Measurements from ENCODE around the gene LRRN2. TPM values are rescaled to one million over a fixed set of nuclear protein-coding genes. Genes with fewer than 3 reads are reported as not detected.

LRRN2 gene
- total RNA-seq, 2 donors from 2014 or later = 6.6 to 8.2 TPM

- Histone ChIP-seq H3K4me1 (no peaks in the 10 kb centered on the region), H3K4me3 (no peak overlapping the region), H3K27ac (no peak overlapping the region), H3K36me3 (no peaks in the 10 kb centered on the region), H3K9me3 (no peaks in the 10 kb centered on the region), H3K27me3 (no peaks in the 10 kb centered on the region)
- no peak for DNase-seq (ENCODE audit: low spot score)
- TF ChIP-seq, protein P1, sequence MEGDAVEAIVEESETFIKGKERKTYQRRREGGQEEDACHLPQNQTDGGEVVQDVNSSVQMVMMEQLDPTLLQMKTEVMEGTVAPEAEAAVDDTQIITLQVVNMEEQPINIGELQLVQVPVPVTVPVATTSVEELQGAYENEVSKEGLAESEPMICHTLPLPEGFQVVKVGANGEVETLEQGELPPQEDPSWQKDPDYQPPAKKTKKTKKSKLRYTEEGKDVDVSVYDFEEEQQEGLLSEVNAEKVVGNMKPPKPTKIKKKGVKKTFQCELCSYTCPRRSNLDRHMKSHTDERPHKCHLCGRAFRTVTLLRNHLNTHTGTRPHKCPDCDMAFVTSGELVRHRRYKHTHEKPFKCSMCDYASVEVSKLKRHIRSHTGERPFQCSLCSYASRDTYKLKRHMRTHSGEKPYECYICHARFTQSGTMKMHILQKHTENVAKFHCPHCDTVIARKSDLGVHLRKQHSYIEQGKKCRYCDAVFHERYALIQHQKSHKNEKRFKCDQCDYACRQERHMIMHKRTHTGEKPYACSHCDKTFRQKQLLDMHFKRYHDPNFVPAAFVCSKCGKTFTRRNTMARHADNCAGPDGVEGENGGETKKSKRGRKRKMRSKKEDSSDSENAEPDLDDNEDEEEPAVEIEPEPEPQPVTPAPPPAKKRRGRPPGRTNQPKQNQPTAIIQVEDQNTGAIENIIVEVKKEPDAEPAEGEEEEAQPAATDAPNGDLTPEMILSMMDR (IDR thresholded peaks at IDR 0.05) = no peak
Observed at GRCh38 chr1:204623894-204624361, 61.6 kb downstream of the LRRN2 start.

GRCh38 chr1:204623365-204623893 lies 62.1 kb downstream of the LRRN2 start:
- no peaks in the 10 kb centered on the region for H3K27me3 ChIP-seq
- no peak overlapping the region for H3K4me3 ChIP-seq
- TF ChIP-seq, protein P1 (IDR thresholded peaks at IDR 0.05) = no peak
- no peaks in the 10 kb centered on the region for H3K4me1 ChIP-seq
- DNase-seq (ENCODE audit: low spot score) = no peak
- no peak overlapping the region for H3K27ac ChIP-seq
- no peaks in the 10 kb centered on the region for H3K9me3 ChIP-seq
- H3K36me3 ChIP-seq = no peaks in the 10 kb centered on the region

DNA sequence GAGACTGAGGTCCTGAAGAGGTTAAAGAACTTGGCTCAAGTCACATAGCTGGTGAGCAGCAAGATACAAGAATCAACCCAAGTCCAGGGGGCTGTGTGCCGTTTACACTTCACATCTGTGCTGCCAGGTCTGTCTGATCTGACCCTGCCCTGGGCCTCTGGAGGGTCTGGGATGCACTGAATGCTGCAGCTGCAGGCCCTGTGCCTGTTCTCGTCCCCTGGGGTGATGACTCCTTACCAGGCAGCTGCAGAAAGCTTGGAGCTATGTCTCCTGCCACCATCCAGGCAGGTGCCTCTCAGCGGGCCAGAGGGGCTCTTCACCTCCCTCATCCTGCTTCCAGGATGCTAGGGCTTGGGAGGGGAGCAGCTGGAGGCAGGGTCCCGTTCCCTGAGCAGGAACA lies 63.5 kb downstream of the LRRN2 start:
- Histone ChIP-seq H3K27ac (no peak overlapping the region), H3K4me1 (no peaks in the 10 kb centered on the region), H3K4me3 (no peak overlapping the region), H3K36me3 (no peaks in the 10 kb centered on the region), H3K27me3 (no peaks in the 10 kb centered on the region), H3K9me3 (no peaks in the 10 kb centered on the region)
- TF ChIP-seq, protein P1 (IDR thresholded peaks at IDR 0.05) = no peak
- DNase-seq (ENCODE audit: low spot score) = no peak

GRCh38 chr1:204621396-204621795 lies 64.1 kb downstream of the LRRN2 start:
- Histone ChIP-seq H3K27ac (no peak overlapping the region), H3K4me3 (no peak overlapping the region), H3K36me3 (no peaks in the 10 kb centered on the region), H3K4me1 (no peaks in the 10 kb centered on the region), H3K9me3 (no peaks in the 10 kb centered on the region), H3K27me3 (no peaks in the 10 kb centered on the region)
- no peak for DNase-seq (ENCODE audit: low spot score)
- TF ChIP-seq, protein P1 (IDR thresholded peaks at IDR 0.05) = no peak

- no peak overlapping the region for H3K27ac ChIP-seq
- no peak for DNase-seq (ENCODE audit: low spot score)
- H3K36me3 ChIP-seq = no peaks in the 10 kb centered on the region
- no peaks in the 10 kb centered on the region for H3K9me3 ChIP-seq
- no peak overlapping the region for H3K4me3 ChIP-seq
- no peaks in the 10 kb centered on the region for H3K27me3 ChIP-seq
- H3K4me1 ChIP-seq = no peaks in the 10 kb centered on the region
- TF ChIP-seq, protein P1 (IDR thresholded peaks at IDR 0.05) = no peak
Observed at GRCh38 chr1:204619721-204620120, 65.8 kb downstream of the LRRN2 start.

DNA sequence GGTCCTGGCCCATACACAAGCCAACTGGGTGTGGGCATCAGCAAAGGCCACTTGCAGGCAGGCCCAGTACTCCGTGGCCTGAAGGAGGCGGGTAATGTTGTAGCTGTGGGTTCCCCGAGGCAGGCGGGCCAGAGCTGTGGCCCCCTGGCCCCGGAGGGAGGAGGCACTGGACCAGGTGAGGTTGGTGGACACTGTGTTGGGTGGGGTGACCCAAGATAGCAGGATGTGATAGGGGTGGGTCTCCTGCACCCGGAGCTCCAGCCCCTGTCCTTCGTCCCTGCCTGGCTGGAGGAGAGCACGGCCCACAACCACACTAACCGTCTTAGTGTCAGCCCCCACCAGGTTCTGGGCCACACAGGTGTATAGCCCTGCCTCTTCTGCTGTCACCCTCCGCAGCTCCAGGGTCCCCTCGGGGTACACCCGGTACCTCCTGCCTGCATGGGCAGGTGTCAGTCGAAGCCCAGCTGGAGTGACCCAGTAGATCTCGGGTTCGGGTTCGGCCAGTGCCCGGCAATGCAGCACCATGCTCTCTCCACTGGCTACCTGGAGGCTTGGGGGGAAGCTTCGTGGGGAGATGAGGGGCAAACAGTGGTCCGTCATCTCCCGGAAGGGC lies 67.3 kb downstream of the LRRN2 start:
- no peaks in the 10 kb centered on the region for H3K9me3 ChIP-seq
- no peaks in the 10 kb centered on the region for H3K4me1 ChIP-seq
- TF ChIP-seq, protein P1 (IDR thresholded peaks at IDR 0.05) = no peak
- no peaks in the 10 kb centered on the region for H3K36me3 ChIP-seq
- no peak overlapping the region for H3K27ac ChIP-seq
- no peak overlapping the region for H3K4me3 ChIP-seq
- DNase-seq (ENCODE audit: low spot score) = no peak
- H3K27me3 ChIP-seq = no peaks in the 10 kb centered on the region
